Measurements from ENCODE around the gene NEAT1. TPM values are rescaled to one million over a fixed set of nuclear protein-coding genes. Genes with fewer than 3 reads are reported as not detected.

The NEAT1 gene
- total RNA-seq, 4 donors from 2014 or later = 42.8 to 181 (median 96.0) TPM

- peaks cover 82 to 93% (median 86%) of the 10 kb centered on the region in 4 donors for H3K4me1 ChIP-seq
- peak overlapping the region; percentile 6 to 28 (median 20) for H3K4me3 ChIP-seq
- no peak for DNase-seq (ENCODE audit: extremely low spot score)
- peak overlapping the region; percentile 95 to 99 (median 98) for H3K27ac ChIP-seq (replicated peaks in 1 of 4)
- H3K9me3 ChIP-seq = no peaks in the 10 kb centered on the region
- no peaks in the 10 kb centered on the region for H3K36me3 ChIP-seq
- intact Hi-C loops (cut with DNase I) = no loop called here
- peak; percentile 54 for TF ChIP-seq POLR2A (IDR thresholded peaks at IDR 0.05; ENCODE audit: low read depth)
- TF ChIP-seq POLR2AphosphoS5 (IDR thresholded peaks at IDR 0.05) = peak in 1 of 2 donors; percentile 94
- no peak for TF ChIP-seq CTCF (IDR thresholded peaks at IDR 0.05)
- peak; percentile 48 for TF ChIP-seq EP300 (IDR thresholded peaks at IDR 0.05)
- 46% methylated on average over 12 of the region's 12 CpGs for WGBS
- H3K27me3 ChIP-seq = no peaks in the 10 kb centered on the region
These were observed 71.0 kb downstream of the NEAT1 start for GRCh38 chr11:65493367-65494176.

Small RNA genes within 50 kb of the gene (small RNA-seq; reads per million reads assigned to genes)
- 0 reads per million in 3 donors for gene RF01684

Other genes with a start within 250 kb of the NEAT1 start
- 100 to 1,000 TPM in 3 of 4 donors, 10 to 100 TPM in 1; 95.9 to 246 (median 167) TPM for gene CAPN1, start 240.9 kb upstream of the NEAT1 start, total RNA-seq
- gene POLA2, start 160.8 kb upstream of the NEAT1 start, total RNA-seq = 10 to 100 TPM; 14.7 to 26.6 (median 17.3) TPM
- gene CDC42EP2, start 107.9 kb upstream of the NEAT1 start, total RNA-seq = 10 to 100 TPM; 39.9 to 90.1 (median 54.4) TPM
- gene DPF2, start 88.9 kb upstream of the NEAT1 start, total RNA-seq = 10 to 100 TPM; 40.3 to 60.6 (median 52.9) TPM
- gene TIGD3, start 68.0 kb upstream of the NEAT1 start, total RNA-seq = under 1 TPM in 1 of 4 donors, not detected in 3; 0.19 TPM
- 10 to 100 TPM in 1 of 4 donors, 1 to 10 TPM in 3; 4.6 to 11.3 (median 5.9) TPM for gene SLC25A45, start 40.2 kb upstream of the NEAT1 start, total RNA-seq
- 10 to 100 TPM; 30.4 to 37.3 (median 34.7) TPM for gene FRMD8, start 36.2 kb upstream of the NEAT1 start, total RNA-seq
- gene MALAT1, start 76.2 kb downstream of the NEAT1 start, total RNA-seq = over 10,000 TPM in 1 of 4 donors, 1,000 to 10,000 TPM in 3; 2,724 to 15,405 (median 5,373) TPM
- gene SCYL1, start 102.3 kb downstream of the NEAT1 start, total RNA-seq = 100 to 1,000 TPM in 2 of 4 donors, 10 to 100 TPM in 2; 74.3 to 115 (median 104) TPM
- 100 to 1,000 TPM; 107 to 208 (median 137) TPM for gene LTBP3, start 135.6 kb downstream of the NEAT1 start, total RNA-seq
- gene ZNRD2, start 147.7 kb downstream of the NEAT1 start, total RNA-seq = 10 to 100 TPM; 43.6 to 77.3 (median 63.3) TPM
- 10 to 100 TPM; 47.9 to 90.4 (median 75.0) TPM for gene FAM89B, start 149.7 kb downstream of the NEAT1 start, total RNA-seq
- 100 to 1,000 TPM; 186 to 472 (median 293) TPM for gene EHBP1L1, start 153.3 kb downstream of the NEAT1 start, total RNA-seq
- gene KCNK7, start 173.0 kb downstream of the NEAT1 start, total RNA-seq = 1 to 10 TPM in 3 of 4 donors, under 1 TPM in 1; 0.99 to 1.2 (median 1.2) TPM
- gene MAP3K11, start 191.4 kb downstream of the NEAT1 start, total RNA-seq = 10 to 100 TPM; 29.9 to 41.7 (median 37.6) TPM
- gene PCNX3, start 193.0 kb downstream of the NEAT1 start, total RNA-seq = 10 to 100 TPM; 21.4 to 43.1 (median 27.1) TPM
- gene SIPA1, start 215.3 kb downstream of the NEAT1 start, total RNA-seq = 10 to 100 TPM; 40.7 to 56.3 (median 45.8) TPM
- 10 to 100 TPM; 51.5 to 84.6 (median 82.1) TPM for gene RELA, start 240.1 kb downstream of the NEAT1 start, total RNA-seq

Measured in esophagus muscularis mucosa (tissue), 4 donors.